GM10248 (cell line): ENCODE data around the gene TUNAR.

ENCODE experiments used
- CTCF ChIA-PET: fragments of 300-600 bp; sonication (Branson Sonifier 250); formaldehyde crosslinking; extraction: SDS; loops from one replicate; lab custom pipeline; 2021; ENCODE audit warnings: antibody characterized with exemption; lab: Yijun Ruan, JAX
- POLR2A ChIA-PET: fragments of 350-650 bp; sonication (Branson Sonifier 250); formaldehyde crosslinking; extraction: SDS; loops from one replicate; lab custom pipeline; 2020; ENCODE audit warnings: antibody characterized with exemption; lab: Yijun Ruan, JAX
- DNase-seq: peaks from one replicate; pipeline ENCODE4 v3.0.0; 2012; ENCODE audit errors: extremely low spot score
- CTCF ChIP-seq: IDR thresholded peaks from 2 replicates; pipeline ENCODE4 v1.5.1; 2012; ENCODE audit warnings: mild to moderate bottlenecking, low read depth; ENCODE audit errors: extremely low read depth, missing control alignments, control extremely low read depth

TUNAR gene

GRCh38 chr14:95832012-95832411 lies 44.6 kb upstream of the TUNAR start:
- POLR2A ChIA-PET = no interaction called here
- no peak for DNase-seq
- no peak for TF ChIP-seq CTCF
- CTCF ChIA-PET = no interaction called here

- POLR2A ChIA-PET = no interaction called here
- CTCF ChIA-PET = interaction anchor here (0.9 kb wide), 1 partner anchor 16 kb away, joined by 3 read pairs; no protein-coding TSS in a partner anchor
- no peak for TF ChIP-seq CTCF
- no peak for DNase-seq
Observed at GRCh38 chr14:95833429-95833828, 43.2 kb upstream of the TUNAR start.

GRCh38 chr14:95834496-95834895 lies 42.1 kb upstream of the TUNAR start:
- TF ChIP-seq CTCF = no peak

GRCh38 chr14:95835121-95835730 lies 41.4 kb upstream of the TUNAR start:
- POLR2A ChIA-PET = no interaction called here
- DNase-seq = no peak
- CTCF ChIA-PET = no interaction called here
- no peak for TF ChIP-seq CTCF

More at GRCh38 chr14:95834496-95834895, 42.1 kb upstream of the TUNAR start:
- ChIA-PET POLR2A (no interaction called here), CTCF (no interaction called here)
- no peak for DNase-seq

- POLR2A ChIA-PET = no interaction called here
- CTCF ChIA-PET = no interaction called here
- TF ChIP-seq CTCF = no peak
- no peak for DNase-seq
Observed at GRCh38 chr14:95838862-95839261, 37.8 kb upstream of the TUNAR start.

- no peak for TF ChIP-seq CTCF
- no peak for DNase-seq
- POLR2A ChIA-PET = no interaction called here
- CTCF ChIA-PET = no interaction called here
Observed at GRCh38 chr14:95840094-95840700, 36.4 kb upstream of the TUNAR start.
